NCI-H1930 (cell line): ENCODE measurements around the gene ANKRD23.
A peak's percentile ranks its signal among the peaks of the same experiment; 100 is the strongest.
"Not testable (repeated sequence)": the region's sequence is repeated elsewhere in the genome, so short reads cannot be mapped to it uniquely, and the experiment has no call there.

Experiments used
- DNase-seq, 2 experiments: peaks; one replicate each; lab custom pipeline; 2025; lab: John Stamatoyannopoulos, UW

The ANKRD23 gene

DNA sequence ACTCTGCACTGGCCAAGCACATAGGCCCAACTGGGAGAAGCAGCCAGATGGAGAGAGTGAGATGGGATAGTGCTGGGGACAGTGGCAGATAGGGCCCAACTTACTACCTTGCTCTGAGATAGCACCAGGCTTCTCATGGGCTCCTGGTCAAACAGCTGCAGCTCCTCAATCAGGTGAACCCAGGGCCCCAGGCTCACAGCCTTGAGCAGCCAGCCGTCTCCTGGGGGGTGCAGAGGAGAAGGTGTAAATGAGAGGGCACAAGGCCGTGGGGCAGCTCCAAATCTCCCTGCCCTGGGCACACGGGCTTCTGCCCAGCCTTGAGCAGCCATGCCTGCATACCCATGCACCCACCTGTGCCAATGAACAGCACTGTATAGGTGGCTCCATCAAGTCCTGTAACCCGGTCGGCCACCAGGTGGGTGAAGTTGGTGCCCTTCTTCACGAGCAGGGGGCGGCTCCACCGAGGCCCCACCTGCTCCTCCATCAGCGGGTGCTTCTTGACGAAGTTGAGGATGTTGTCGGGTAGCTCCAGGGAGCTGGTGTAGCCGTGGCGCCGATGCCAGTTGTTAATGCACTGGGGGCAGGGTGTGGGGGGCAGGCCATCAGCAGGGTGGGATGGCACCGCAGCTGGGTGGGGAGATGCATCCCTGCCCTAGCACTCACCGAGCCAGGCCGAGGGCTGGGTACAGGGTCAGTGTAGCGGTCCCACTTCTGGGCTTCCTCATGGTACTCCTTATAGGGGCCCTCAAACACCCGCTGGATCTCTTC, 19.9 kb upstream of the ANKRD23 start:
- DNase-seq = no peak

DNA sequence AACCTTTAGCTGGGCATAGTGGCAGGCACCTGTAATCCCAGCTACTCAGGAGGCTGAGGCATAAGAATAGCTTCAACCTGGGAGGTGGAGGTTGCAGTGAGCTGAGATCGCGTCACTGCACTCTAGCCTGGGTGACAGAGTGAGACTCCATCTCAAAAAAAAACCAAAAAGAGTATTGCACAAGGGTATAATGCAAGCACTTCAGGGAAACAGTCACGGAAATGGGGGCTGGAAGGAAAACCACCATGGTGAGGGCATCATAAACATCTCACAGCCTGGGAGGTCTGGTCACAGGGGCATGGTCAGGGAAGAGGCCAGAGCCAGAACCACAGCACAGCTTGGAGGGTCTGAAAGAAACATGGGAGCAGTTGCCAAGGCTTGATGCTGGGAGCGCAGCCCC, 19.2 kb upstream of the ANKRD23 start:
- not testable (repeated sequence) for DNase-seq

DNA sequence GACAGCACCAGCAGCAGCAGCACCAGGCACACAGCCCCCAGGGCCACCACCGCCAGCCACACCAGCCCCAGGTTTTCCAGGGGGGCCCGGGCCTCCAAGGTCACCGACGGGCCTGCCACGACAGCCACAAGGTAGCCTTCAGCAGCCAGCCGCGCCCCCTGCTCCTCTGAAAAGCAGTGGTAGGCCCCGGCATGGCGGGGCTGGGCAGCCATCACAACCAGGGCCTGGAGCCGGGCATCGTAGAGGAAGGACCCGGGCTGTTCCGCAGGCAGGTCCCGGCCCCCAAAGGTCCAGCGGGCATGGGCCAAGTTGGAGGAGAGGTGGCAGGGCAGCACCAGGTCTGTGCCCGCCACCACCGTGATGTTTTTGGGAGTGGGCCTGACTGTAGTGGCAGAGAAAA, 17.3 kb upstream of the ANKRD23 start:
- DNase-seq = no peak

DNA sequence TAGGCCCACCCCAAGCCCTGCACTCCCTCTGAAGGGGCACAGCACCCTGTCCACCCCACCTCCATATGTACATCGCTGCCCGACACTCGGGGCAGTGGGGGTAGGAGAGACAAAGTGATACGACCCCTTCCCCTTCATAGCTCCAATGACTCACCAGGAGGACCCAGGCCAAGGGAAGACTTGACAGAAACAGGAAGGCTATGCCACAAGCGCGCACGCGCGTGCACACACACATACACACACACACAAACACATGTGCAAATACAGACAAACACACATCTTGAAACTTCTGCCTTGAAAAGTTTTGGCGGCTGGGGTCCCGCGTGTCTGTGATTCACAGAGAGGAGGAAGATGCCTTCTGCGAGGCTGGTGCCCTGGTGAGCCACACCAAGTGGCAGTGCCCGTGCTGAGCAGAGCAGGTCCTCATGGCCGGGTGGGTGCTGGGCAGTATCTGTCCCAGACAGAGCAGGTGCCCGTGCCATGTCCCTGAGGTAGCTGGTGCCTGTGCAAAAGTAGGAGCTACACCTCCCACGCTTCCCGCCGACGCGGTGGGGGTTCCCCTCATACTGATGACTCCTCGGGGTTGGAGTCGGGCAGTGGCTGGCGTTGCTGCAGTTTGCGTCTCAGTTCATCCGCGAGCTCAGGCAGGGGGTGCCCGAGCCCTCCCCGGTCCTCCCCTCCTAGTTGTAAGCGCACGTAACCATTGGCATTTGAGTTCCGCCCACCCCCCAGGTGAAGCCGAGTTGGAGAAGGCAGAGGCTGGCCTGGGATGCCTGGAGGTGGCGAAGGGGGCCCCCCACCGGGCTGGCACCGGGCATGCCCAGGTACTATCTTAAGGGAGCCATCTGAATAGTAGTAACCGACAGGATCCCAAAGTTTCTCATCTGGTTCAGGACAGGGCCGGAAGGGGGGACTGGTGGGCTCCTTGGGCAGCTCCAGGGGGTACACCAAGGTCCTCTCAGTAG, 16.5 kb upstream of the ANKRD23 start:
- no peak for DNase-seq

DNA sequence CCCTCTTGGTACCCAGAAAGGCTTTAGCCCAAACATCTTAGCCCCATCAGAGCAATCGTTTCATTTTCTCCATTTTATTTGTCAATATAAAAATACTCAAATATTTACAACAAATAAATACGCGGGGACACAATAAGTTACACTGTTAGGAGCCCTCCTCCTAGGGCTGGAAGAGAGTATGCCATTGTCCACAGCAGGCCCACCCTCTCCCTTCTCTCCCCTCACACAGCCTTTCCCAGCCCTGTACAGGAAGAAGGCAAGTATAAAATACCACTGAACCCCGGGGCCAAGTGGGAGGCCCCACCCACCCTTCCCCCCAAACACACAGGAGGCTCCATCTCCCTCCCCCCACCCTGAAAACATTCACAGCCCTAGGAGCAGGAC, 15.9 kb upstream of the ANKRD23 start:
- no peak for DNase-seq

DNA sequence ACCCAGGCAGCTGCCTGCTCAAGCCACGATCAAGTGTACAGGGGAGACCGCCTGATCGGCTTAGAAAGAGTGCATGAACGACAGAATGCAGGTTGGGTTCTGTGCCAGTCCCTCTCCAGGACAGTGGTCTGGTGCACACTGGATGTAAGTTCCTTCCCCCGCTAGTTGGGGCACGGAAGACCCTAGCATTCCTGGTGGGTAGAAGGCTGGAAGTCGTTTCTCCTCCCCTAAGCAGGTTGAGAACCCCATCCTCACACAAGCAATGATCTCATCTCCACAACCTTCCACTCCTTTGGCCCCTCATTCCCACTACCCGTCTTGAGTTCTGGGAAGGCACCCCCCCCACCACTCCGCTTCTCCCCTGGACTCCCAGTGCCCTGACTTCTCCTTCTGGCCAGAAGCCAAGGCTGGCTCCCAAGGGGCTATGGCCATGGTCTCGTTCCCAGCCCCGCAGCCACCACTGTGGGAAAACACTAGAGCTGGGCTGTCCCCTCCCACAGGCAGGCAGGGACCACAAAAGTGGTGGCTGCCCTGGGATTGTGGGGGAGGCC, 15.4 kb upstream of the ANKRD23 start:
- DNase-seq = no peak

DNA sequence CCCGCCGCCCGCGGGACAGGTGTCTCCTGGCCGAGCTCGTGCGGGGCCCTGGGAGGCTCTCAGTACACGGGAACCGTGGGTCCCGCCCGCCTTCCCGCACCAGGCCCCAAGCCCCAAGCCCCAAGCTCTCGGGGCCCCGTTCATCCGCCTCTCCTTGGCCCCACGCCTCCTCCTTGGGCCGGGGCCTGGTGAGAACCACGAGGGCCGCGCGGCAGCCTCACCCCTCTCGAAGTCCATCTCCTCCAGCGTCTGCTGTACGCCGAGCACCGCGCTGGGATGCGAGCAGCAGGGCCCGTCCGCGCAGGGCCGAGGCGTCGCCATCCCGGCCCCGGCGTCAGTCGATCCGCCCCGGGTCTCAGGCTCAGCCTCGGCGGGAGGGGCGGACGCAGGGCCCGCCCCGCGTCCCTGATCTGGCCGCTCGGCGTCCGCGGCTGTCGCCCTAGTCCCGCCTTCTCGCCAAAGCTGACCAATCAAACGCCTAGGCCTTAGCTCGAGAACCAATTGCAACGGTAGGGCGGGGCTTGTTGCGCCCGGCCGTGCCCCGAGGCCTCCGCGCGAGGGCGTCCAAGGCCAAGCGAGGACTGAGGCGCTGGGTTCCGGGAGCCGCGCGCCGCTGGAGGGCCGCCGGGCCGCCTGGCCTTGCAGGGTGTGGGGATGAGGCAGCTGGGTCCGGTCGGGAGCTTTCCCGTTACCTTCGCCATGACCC, 14.0 kb upstream of the ANKRD23 start, which contains the start of gene ANKRD39:
TSS of gene ANKRD39 (minus strand) at position 350 of the 706 bp plus-strand sequence. CDS start at position 321, 29 bp downstream.
- DNase-seq = peak; percentile 96 to 99

DNA sequence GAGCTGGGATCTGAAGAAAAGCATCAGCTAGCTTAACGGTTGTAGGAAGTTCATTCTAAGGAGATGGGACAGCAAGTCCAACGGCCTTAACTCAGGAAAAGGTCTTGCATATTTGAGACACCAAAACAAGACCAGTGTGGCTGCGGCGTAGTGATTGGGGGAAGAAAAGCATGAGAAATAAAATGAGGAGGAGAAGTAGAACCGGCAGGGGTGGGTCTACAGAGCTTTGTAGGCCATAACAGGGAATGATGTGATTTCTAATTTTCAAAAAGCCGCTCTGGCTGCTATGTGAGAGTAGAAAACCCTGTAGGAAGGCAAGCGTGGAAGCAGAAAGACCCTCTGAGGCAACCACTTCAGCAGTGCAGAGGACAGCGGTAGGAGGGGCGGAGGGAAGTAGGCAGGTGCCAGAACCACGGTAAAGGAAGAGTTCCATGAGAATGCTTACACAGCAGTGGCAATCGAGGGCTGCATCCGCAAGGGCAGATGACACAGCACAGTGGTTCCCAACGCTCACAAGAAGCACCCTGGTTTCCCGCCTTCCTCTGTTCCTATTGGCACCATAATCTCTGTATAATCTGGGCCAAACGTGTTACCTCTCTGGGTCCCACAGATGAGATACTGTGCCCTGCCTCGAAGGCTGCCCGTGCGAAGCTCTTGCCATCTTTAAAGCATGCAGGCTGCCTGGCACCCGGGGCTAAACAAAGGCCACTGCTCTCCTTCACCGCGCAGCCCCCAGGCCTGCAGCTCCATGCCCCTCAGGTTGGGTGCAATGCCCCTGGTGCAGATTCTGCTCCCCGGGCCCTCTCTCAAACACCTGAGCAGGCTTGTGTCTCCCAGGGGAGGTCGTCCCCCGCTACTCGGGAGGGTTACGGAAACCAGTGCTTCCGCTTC, 13.2 kb upstream of the ANKRD23 start:
- DNase-seq = peak in 1 of 2 experiments; percentile 10

DNA sequence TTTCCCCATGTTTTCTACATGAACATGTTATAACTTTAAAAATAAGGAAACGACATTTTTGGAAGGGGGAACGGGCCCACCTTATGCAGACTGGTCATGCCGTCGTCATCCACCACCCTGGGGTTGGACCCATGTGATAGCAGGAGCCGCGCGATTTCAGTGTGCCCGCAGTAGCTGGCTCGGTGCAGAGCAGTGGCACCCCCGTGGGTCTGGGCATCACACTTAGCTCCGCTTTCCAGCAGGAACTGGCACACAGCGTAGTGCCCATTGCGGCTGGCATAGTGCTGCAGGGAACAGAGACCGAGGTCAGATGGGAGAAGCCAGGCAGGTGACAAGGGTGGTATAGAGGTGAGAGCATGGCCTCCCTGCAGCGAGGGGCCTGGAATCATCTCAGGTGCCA, 9.5 kb upstream of the ANKRD23 start:
- DNase-seq = no peak

DNA sequence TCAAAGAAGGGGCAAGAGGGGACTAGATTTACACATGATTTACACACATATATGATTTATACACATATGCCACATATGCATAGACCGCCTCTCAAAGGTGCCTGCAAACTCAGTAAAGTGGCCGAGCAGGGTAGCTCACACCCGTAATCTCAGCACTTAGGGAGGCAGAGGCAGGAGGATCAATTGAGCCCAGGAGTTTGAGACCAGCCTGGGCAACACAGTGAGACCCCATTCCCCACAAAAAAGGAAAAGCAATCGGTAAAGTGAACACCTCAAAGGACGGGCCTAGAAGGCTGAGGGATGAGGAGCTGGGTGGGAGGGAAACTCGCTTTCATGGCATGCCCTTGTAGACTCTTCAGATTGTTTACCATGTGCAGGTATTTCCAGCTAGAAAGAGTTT, 8.8 kb upstream of the ANKRD23 start:
- DNase-seq = no peak

DNA sequence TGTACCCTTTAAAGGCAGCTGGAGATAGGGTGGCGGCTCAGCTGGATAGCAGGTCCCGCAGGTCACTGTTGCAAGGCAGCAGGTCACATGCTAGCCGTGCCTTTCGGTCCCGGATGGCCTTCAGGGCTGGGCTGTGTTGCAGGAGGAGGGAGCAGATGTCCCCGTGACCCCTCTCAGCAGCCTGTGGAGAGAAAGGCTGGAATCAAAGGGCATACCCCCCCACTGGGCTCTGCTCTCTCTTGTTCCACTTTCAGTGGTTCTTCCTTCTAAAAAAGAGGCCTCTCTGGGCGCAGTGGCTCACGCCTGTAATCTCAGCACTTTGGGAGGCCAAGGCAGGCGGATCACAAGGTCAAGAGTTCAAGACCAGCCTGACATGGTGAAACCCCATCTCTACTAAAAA, 4.4 kb upstream of the ANKRD23 start:
- DNase-seq = no peak

DNA sequence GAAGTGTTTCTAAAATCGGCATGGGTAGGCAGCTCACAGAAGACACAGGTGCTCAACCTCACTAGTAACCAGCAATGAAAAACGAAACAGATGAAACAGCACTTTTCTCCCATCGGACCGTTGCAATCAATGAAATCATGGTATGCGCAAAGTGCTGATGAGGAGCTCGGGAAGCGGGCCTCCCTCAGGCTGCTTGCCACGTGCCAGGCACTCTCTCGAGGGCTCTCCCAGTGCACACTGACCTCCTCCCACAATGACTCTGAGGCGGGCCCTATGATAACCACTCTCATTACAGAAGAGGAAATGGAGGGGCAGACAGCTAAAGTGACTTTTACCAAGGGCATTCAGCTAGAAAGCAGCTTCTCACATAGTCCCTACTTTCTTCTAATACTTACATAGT, 3.8 kb upstream of the ANKRD23 start:
- no peak for DNase-seq

DNA sequence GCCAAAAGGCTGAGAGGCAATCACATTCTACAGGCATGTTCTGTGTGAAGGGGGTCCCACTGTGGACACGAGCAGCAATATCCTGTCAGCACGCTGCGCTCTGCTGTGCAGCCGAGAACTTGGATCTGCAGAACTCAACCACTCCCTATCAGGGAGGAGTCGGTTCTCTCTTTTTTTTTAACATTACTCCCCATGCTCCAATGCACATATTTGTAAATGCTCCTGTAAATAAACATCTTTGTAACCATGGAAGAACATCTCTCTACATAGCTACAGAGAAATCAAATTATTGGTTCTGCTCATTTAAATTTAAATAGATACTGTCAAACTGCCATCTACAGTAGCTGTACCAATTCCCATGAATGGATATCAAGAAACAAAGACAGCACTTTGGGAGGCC, 3.0 kb upstream of the ANKRD23 start:
- DNase-seq = no peak

DNA sequence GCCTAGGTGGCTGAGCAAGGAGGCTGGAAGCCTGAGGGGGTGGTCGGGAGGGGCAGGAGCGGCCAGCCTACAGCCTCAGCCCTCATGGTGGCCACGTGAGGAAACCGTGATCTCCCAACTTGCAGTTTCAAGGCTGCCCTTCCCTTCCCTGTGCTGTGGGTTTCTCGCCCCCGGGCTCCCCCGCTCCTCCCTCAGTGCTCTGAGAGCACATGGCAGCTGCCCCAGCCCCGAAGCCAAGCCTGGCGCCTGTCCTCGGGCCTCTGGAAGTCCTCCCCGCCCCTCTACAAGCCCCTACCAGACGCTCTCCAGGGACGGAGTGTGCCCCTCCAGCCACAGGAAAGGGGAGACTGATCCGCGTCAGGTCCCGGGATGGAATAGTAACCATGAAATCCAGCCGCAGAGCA, 586 bp upstream of the ANKRD23 start:
- DNase-seq = no peak

DNA sequence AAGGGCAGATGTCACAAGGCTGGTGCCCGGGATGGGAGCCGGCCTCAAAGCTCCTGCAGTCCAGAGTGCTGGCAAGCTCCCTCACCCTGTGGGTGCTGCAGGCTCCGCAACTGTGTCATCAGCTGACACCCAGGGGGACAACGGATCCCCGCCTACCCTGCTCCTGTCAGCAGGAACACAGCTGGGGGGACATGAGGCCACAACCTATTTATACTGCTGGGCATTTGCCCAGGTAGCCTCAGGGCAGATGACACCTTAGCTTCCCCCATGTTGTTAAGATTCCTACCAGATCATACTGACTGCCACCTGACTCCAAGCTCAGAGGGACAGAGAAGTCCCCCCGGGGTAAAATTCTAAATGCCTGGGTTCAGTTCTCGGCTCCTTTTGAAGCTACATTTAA, 1.2 kb downstream of the ANKRD23 start:
- no peak for DNase-seq

DNA sequence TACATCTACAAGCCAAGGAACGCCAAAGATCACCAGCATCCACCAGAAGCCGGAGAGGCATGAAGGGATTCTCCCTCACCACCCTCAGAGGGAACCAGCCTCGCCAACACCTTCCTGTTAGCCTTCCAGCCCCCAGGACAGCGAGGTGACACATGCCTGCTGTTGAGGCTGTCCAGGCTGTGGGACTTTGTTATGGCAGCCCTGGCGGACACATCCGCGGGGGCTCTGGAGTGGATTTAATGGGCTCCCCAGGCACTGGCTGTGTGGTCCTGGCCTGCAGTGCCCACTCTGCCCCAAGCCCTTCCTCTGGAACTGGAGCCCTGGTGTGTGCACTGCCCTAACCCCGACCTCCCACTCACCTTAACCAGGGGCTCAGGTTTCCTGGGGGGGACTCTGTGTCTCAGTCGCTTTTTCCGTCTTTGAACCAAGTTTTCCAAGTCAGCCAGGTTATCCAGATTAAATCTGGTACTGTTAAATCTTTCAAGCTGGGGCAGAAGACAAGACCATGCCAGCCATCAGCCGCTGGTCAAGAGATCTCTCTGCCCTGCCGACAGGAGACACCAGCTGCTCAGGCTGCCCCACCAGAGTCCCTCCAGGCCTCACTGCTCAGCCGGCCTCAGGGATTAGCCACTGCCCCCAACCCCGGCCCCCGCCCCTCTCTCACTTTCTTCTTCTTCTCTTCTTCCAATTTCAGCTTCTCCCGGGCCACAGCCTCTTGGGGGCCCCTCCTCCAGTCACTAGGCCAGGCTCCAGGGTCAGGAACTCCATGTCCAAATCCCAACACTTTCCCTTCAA, 1.9 kb downstream of the ANKRD23 start:
- DNase-seq = no peak

DNA sequence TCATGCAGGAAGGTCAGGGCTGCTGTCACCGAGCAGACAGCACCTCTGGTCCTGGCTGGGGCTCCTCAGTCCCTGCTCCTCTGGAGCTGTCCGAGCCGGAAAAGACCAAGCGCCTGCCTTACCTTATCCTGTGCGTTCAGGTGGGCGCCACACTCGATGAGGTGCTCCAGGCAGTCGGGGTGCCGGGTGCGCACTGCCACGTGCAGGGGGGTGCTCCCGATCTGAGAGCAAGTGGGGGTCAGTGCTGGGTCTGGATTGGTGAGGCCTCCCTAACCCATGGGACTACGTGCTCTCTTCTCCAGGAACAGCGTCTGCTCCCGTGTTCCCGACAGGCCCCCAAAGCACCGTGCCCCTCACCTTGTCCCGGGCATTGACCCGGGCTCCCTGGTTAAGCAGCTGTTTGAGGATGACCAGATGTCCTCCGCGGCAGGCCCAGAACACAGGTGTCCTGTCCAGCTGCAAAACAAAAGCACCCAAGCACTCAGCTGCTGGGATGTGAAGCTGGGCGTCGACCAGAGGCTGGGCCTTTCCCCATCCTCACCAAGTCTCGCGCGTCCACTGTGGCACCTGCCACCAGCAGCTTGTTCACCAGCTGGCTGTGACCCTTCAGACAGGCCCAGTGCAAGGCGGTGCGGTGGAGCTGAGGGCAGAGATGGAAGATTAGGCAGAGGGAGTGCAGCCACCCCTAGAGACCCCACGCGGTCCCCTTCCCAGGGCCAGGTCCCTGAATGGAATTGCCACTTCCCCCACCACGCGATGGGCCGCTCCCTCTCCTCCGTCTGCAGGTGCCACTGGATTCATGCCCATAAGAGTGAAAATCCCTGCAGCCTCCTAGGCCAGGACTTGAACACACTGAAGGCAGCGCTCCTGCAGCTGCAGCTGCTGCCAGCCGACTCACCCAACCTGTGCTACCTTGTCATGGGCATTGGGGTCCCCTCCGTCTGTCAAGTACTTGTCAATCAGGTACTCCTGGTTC, 3.7 kb downstream of the ANKRD23 start:
- DNase-seq = no peak

DNA sequence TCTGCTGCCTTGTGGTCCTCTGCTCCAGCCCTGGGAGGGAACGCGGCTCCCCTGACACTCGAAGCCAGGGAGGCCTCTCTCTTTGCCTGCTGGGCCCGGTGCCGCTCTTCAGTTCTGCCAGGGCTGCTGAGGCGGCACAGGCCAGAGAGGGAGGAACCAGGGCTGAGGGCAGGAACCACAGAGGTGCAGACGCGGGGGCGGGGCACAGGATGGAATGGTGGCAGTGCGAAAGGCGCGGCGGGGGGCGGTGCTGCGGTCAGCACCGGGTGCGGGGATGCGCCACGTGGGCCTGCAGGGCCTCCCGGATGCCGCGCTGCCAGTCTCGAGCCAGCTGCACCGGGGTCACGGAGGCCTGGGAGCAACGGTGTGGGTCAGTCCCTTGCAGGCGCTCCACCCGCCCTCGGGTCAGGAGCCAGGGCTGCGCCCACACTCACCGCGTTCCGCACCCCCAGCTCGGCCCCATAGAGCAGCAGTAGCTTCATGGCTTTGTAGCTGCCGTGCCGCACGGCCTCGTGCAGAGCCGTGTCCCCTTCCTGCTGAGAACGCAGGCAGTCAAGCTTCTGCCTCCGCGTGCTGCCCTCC, 4.4 kb downstream of the ANKRD23 start:
- DNase-seq = no peak
